Hindlimb muscle (tissue), 1 donor: ENCODE results near the gene PKN2. TPM values are rescaled to one million over a fixed set of nuclear protein-coding genes. Genes with fewer than 3 reads are reported as not detected.

Source experiments
- DNase-seq: peaks from one replicate; pipeline ENCODE4 v3.0.0-alpha.2; 2013
- polyA plus RNA-seq: library from polyadenylated mRNA; unstranded; fragments of 120-200 nt; gene quantifications from one replicate; pipeline ENCODE4 v1.2.1, GENCODE V29; 2013; ENCODE audit not compliant: insufficient read length

PKN2 gene
- polyA plus RNA-seq, 1 donor = 33.9 TPM

DNA sequence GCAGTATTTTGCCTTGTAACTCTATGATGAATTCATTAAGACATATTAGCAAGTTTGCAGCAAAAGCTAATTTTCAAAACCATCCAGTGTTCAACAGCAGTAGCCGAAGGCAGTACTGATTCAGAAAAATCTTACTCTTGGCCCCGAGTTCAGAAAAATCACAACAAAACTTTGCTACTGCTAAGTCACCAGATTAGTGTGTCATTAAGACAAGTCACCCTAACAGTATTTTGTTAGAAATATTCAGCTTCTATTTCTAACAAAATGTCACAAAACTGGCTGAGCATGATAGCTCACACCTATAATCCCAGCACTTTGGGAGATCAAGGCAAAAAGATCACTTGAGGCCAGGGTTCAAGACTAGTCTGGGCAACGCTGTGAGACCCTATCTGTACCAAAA, 199.1 kb downstream of the PKN2 start:
- no peak for DNase-seq

Other genes with a start within 250 kb of the PKN2 start
- gene GTF2B, start 207.3 kb downstream of the PKN2 start, polyA plus RNA-seq = 42.0 TPM